Stimulated activated CD8-positive, alpha-beta memory T cell treated with anti-CD3 and anti-CD28 coated beads, Interleukin-7, amount 100 ng/mL, for 1 hour (primary cell): ENCODE measurements around the gene RPS6KA5.
"Not testable (repeated sequence)": the region's sequence is repeated elsewhere in the genome, so short reads cannot be mapped to it uniquely, and the experiment has no call there.

Experiments
- DNase-seq, 2 donors: peaks; one replicate each; pipeline ENCODE4 v3.0.0-alpha.2; 2020; ENCODE audit warnings: low read depth in 2 of 2

Gene RPS6KA5

GRCh38 chr14:90985601-90986242 is 74.7 kb downstream of the RPS6KA5 start:
- no peak for DNase-seq

- no peak for DNase-seq
Observed at GRCh38 chr14:90983560-90983959, 76.9 kb downstream of the RPS6KA5 start.

GRCh38 chr14:90981636-90982035 is 78.8 kb downstream of the RPS6KA5 start:
- DNase-seq: no peak

GRCh38 chr14:90980636-90981035 is 79.8 kb downstream of the RPS6KA5 start:
- DNase-seq: not testable (repeated sequence)

- DNase-seq: no peak
Observed at GRCh38 chr14:90979515-90979914, 80.9 kb downstream of the RPS6KA5 start.

GRCh38 chr14:90976101-90976500 is 84.3 kb downstream of the RPS6KA5 start:
- no peak for DNase-seq

GRCh38 chr14:90971687-90972086 is 88.8 kb downstream of the RPS6KA5 start:
- no peak for DNase-seq

GRCh38 chr14:90970167-90970600 is 90.3 kb downstream of the RPS6KA5 start:
- no peak for DNase-seq

- DNase-seq: no peak
Observed at GRCh38 chr14:90969531-90970166, 90.8 kb downstream of the RPS6KA5 start.

- no peak for DNase-seq
Observed at GRCh38 chr14:90968025-90968424, 92.4 kb downstream of the RPS6KA5 start.

GRCh38 chr14:90966493-90966892 is 93.9 kb downstream of the RPS6KA5 start:
- no peak for DNase-seq

GRCh38 chr14:90965765-90966164 is 94.7 kb downstream of the RPS6KA5 start:
- DNase-seq: no peak

GRCh38 chr14:90963343-90963742 is 97.1 kb downstream of the RPS6KA5 start:
- DNase-seq: no peak

GRCh38 chr14:90962505-90963109 is 97.8 kb downstream of the RPS6KA5 start:
- no peak for DNase-seq

GRCh38 chr14:90960818-90961217 is 99.6 kb downstream of the RPS6KA5 start:
- DNase-seq: no peak

GRCh38 chr14:90959344-90959743 is 101.1 kb downstream of the RPS6KA5 start:
- no peak for DNase-seq

GRCh38 chr14:90956273-90956672 is 104.2 kb downstream of the RPS6KA5 start:
- DNase-seq: no peak

- not testable (repeated sequence) for DNase-seq
Observed at GRCh38 chr14:90953643-90954042, 106.8 kb downstream of the RPS6KA5 start.

GRCh38 chr14:90943367-90943766 is 117.1 kb downstream of the RPS6KA5 start:
- no peak for DNase-seq

GRCh38 chr14:90942511-90942910 is 117.9 kb downstream of the RPS6KA5 start:
- no peak for DNase-seq

- DNase-seq: no peak
Observed at GRCh38 chr14:90941706-90942105, 118.7 kb downstream of the RPS6KA5 start.

GRCh38 chr14:90940318-90940962 is 120.0 kb downstream of the RPS6KA5 start:
- DNase-seq: no peak
